ENCODE results near the gene SEC22C. TPM values are rescaled to one million over a fixed set of nuclear protein-coding genes. Genes with fewer than 3 reads are reported as not detected.

The SEC22C gene
- polyA plus RNA-seq, 1 experiment: 33.0 TPM

DNA sequence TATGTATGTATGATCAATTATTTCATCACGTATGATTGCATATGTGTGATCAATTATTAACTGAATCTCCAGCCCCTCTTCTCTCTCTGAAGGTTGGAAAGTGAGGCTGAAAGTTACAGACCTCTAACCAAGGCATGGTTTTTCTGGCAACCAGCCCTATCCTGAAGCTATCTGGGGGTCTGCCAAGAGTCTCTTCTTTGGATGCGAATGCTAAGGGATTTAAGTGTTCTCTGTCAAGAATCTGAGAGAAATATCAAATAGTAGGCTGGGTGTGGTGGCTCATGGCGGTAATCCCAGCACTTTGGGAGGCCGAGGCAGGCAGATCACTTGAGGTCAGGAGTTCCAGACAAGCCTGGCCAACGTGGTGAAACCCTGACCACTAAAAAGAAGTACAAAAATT is 26.8 kb upstream of the SEC22C start:
- peaks cover 2% of the 10 kb centered on the region; the same call in 1 of the 2 replicates for H3K9me3 ChIP-seq (ENCODE audit: control insufficient read depth, insufficient read depth, low read length)
- TF ChIP-seq, protein P1, sequence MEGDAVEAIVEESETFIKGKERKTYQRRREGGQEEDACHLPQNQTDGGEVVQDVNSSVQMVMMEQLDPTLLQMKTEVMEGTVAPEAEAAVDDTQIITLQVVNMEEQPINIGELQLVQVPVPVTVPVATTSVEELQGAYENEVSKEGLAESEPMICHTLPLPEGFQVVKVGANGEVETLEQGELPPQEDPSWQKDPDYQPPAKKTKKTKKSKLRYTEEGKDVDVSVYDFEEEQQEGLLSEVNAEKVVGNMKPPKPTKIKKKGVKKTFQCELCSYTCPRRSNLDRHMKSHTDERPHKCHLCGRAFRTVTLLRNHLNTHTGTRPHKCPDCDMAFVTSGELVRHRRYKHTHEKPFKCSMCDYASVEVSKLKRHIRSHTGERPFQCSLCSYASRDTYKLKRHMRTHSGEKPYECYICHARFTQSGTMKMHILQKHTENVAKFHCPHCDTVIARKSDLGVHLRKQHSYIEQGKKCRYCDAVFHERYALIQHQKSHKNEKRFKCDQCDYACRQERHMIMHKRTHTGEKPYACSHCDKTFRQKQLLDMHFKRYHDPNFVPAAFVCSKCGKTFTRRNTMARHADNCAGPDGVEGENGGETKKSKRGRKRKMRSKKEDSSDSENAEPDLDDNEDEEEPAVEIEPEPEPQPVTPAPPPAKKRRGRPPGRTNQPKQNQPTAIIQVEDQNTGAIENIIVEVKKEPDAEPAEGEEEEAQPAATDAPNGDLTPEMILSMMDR (IDR thresholded peaks at IDR 0.05; ENCODE audit: low read depth, low read length): no peak
- H3K27ac ChIP-seq (ENCODE audit: low read depth, low read length): no peak overlapping the region
- H3K27me3 ChIP-seq (ENCODE audit: control insufficient read depth, insufficient read depth, low read length): no peaks in the 10 kb centered on the region
- CTCF ChIA-PET: no interaction called here
- POLR2A ChIA-PET: no interaction called here
- DNase-seq (ENCODE audit: low read depth, low spot score): no peak
- no peak overlapping the region for H3K4me3 ChIP-seq (ENCODE audit: low read depth, low read length)

DNA sequence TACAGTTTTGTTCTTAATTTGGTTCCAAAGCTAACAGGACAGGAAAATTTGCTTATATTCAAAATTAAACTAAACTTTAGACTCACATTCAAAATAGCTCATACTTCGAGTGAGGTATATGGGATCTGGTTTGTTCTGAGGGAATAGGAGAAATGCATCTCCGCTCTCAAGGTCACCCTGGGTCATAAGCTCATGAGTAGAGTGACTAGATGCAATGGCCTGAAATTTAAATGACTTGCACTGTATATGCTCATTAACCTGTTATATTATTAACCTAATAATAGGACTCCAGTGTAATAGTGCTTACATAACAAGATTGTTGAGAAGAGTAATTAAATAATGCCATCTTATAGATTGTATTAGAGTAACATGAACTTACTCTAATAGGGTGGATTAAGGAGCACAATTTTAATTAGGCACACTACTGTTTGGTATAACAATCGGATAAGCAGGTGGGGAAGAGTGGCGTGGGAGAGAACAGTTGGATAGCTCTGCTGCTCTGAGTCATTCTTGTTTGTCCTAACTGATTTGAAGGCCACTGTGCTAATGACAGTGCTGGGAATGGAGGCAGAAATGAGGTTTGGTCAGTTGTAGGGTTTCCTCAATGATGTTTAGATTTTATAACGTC is 23.9 kb upstream of the SEC22C start:
- no peak overlapping the region for H3K4me3 ChIP-seq (ENCODE audit: low read depth, low read length)
- no peak overlapping the region for H3K27ac ChIP-seq (ENCODE audit: low read depth, low read length)
- TF ChIP-seq, protein P1 (IDR thresholded peaks at IDR 0.05; ENCODE audit: low read depth, low read length): no peak
- DNase-seq (ENCODE audit: low read depth, low spot score): no peak
- peaks cover 2% of the 10 kb centered on the region; the same call in 1 of the 2 replicates for H3K9me3 ChIP-seq (ENCODE audit: control insufficient read depth, insufficient read depth, low read length)
- ChIA-PET POLR2A (no interaction called here), CTCF (no interaction called here)
- H3K27me3 ChIP-seq (ENCODE audit: control insufficient read depth, insufficient read depth, low read length): no peaks in the 10 kb centered on the region

DNA sequence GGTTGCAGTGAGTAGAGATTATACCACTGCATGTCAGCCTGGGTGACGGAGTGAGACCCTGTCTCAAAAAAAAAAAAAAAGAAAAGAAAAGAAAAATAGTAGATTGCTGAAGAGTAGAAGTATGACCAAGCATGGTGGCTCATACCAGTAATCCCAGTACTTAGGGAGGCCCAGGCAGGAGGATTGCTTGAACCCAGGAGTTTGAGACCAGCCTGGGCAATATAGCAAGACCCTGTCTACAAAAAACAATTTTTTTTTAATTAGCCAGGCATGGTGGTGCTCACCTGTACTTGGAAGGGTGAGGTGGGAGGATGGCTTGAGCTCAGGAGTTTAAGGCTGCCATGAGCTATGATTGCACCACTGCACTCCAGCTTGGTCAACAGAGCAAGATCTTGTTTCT is 21.2 kb upstream of the SEC22C start:
- Histone ChIP-seq H3K9me3 (ENCODE audit: control insufficient read depth, insufficient read depth, low read length) (peaks cover 2% of the 10 kb centered on the region; the same call in 1 of the 2 replicates), H3K4me3 (ENCODE audit: low read depth, low read length) (no peak overlapping the region), H3K27ac (ENCODE audit: low read depth, low read length) (no peak overlapping the region), H3K27me3 (ENCODE audit: control insufficient read depth, insufficient read depth, low read length) (no peaks in the 10 kb centered on the region)
- DNase-seq (ENCODE audit: low read depth, low spot score): no peak
- TF ChIP-seq, protein P1 (IDR thresholded peaks at IDR 0.05; ENCODE audit: low read depth, low read length): no peak
- ChIA-PET POLR2A (no interaction called here), CTCF (interaction anchor here (0.7 to 2.8 kb wide), 4 partner anchors 8 to 176 kb away, joined by 3 to 14 read pairs (median 3); no protein-coding TSS in a partner anchor)

DNA sequence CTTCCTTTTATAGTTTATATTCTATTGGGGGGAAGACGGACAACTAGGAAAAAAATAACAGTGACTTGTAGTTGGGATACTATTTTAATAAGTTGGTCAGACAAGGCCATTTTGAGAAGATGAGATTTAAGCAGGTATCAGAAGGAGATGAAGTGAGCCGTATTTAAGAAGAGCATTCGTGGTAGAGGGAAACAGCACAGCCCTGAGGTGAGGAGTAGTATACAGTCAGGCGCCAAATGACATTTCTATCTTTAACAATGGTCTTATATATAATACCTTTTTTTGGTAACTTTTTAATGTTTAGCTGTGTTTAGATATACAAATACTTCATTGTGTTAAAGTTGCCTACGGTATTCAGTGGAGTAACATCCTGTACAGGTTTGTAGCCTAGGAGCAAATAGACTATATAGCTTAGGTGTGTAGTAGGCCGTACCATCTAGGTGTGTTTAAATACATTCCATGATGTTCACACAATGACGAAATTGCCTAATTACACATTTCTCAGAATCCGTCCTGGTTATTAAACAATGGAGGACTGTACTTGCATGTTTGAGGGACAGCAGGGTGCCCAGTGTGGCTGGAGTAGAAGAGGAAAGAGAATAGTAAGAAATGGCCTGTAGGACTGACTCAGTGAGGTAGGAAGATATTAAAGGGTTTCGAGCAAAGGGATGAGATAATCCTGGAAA is 20.3 kb upstream of the SEC22C start:
- peak overlapping the region; percentile 85 for H3K4me3 ChIP-seq (ENCODE audit: low read depth, low read length)
- POLR2A ChIA-PET: interaction anchor here (1.7 to 2.0 kb wide), 2 partner anchors 11 to 50 kb away, joined by 7 to 18 read pairs; partner anchors contain the start of gene SS18L2
- no peak overlapping the region for H3K27ac ChIP-seq (ENCODE audit: low read depth, low read length)
- CTCF ChIA-PET: interaction anchor here (0.9 to 2.8 kb wide), 8 partner anchors 9 to 177 kb away, joined by 3 to 14 read pairs (median 3); partner anchors contain the start of gene SS18L2
- no peaks in the 10 kb centered on the region for H3K27me3 ChIP-seq (ENCODE audit: control insufficient read depth, insufficient read depth, low read length)
- no peak for DNase-seq (ENCODE audit: low read depth, low spot score)
- TF ChIP-seq, protein P1 (IDR thresholded peaks at IDR 0.05; ENCODE audit: low read depth, low read length): peak; percentile 39; the same call in 1 of the 2 replicates
- H3K9me3 ChIP-seq (ENCODE audit: control insufficient read depth, insufficient read depth, low read length): peaks cover 2% of the 10 kb centered on the region; the same call in 1 of the 2 replicates
